ENCODE measurements around the gene DDAH2.
"Not testable (repeated sequence)": the region's sequence is repeated elsewhere in the genome, so short reads cannot be mapped to it uniquely, and the experiment has no call there.

The DDAH2 gene

GRCh38 chr6:31710523-31711219 is 18.4 kb downstream of the DDAH2 start:
- TF ChIP-seq CTCF (IDR thresholded peaks at IDR 0.05; ENCODE audit: low read depth, low read length), result no peak
- DNase-seq (ENCODE audit: extremely low read depth, low read depth), result no peak

- not testable (repeated sequence) for DNase-seq (ENCODE audit: extremely low read depth, low read depth)
Measured at GRCh38 chr6:31709157-31709556, 19.9 kb downstream of the DDAH2 start.

- TF ChIP-seq CTCF (IDR thresholded peaks at IDR 0.05; ENCODE audit: low read depth, low read length), result no peak
- no peak for DNase-seq (ENCODE audit: extremely low read depth, low read depth)
Measured at GRCh38 chr6:31708224-31708623, 20.9 kb downstream of the DDAH2 start.

GRCh38 chr6:31707701-31708100 is 21.4 kb downstream of the DDAH2 start:
- no peak for DNase-seq (ENCODE audit: extremely low read depth, low read depth)
- TF ChIP-seq CTCF (IDR thresholded peaks at IDR 0.05; ENCODE audit: low read depth, low read length), result no peak

- DNase-seq (ENCODE audit: extremely low read depth, low read depth), result no peak
Measured at GRCh38 chr6:31706599-31706998, 22.5 kb downstream of the DDAH2 start, which contains the start of gene LY6G6F. LY6G6F (plus strand) TSS chr6:31706866; CDS start chr6:31706907, 41 bp downstream.

GRCh38 chr6:31705931-31706330 is 23.2 kb downstream of the DDAH2 start:
- TF ChIP-seq CTCF (IDR thresholded peaks at IDR 0.05; ENCODE audit: low read depth, low read length), result no peak
- DNase-seq (ENCODE audit: extremely low read depth, low read depth), result no peak

More at GRCh38 chr6:31706599-31706998, 22.5 kb downstream of the DDAH2 start, which contains the start of gene LY6G6F:
- no peak for TF ChIP-seq CTCF (IDR thresholded peaks at IDR 0.05; ENCODE audit: low read depth, low read length)

GRCh38 chr6:31702819-31703716 is 26.0 kb downstream of the DDAH2 start, which contains the start of gene ABHD16A:
ABHD16A (minus strand) TSS chr6:31703324; CDS start chr6:31703281, 43 bp downstream.
- TF ChIP-seq CTCF (IDR thresholded peaks at IDR 0.05; ENCODE audit: low read depth, low read length), result no peak
- DNase-seq (ENCODE audit: extremely low read depth, low read depth), result peak; percentile 96

All from AG09319 (cell line).